Hypothalamus (tissue), 51 donors: ENCODE measurements around the gene HOXA1.
"Not testable (repeated sequence)": the region's sequence is repeated elsewhere in the genome, so short reads cannot be mapped to it uniquely, and the experiment has no call there.

Experiments used
- DNase-seq, 51 donors: peaks; one replicate each; lab custom pipeline; 2025; lab: John Stamatoyannopoulos, UW

HOXA1 gene

DNA sequence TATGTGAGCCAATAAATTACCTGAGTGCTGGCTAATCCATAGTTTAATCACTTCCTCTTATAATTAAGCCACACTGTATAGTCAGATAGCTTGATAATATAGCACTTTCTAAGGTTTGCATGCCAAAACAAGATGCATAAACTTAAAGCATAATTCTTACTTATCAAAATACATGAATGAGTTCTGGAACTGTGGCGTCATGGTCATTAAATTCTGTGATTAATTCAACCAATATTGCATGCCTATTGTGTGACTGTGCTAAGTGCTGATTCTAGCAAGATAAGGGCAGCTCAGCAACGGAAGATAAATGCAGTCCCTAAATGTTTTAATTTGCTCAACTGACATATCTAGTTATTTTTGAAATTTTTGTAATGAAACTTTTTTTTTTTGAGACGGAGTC lies 29.7 kb downstream of the HOXA1 start:
- DNase-seq = no peak

DNA sequence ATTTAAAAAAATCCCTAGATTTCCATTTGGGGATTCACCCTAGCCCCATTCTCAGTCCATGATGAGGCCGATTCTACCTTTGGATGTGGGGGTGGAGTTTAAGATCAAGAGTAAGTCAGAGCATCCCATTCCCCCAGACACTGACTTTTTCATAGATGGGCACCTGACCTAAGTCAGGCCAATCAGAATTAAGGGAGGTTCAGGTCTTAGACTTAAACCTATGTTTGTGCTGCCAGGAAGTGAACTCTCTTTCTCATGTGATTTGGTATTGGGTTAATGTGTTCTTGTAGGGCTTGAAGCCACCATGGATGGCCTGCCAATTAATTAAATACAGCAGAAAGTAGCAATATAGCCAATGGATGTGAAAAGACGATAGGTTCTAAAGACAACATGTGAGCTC lies 30.1 kb downstream of the HOXA1 start:
- no peak for DNase-seq

DNA sequence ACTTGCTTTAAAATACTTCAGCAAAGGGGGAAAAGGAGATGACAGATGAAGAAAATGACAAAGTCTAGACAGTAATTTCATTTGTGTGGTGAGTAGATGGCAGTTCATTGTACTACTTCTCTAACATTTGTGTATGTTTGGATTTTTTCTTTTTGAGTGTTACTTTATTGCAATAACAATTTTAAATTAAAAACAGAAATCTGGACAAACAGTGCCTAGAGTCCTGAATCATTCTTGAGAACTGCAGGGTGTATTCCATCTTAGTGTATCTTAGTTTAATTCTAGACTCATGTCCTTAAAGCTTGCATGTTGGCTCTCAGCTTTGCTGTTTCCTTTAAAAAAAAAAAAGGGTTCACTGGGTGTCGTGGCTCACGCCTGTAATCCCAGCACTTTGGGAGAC lies 31.1 kb downstream of the HOXA1 start:
- DNase-seq = no peak

- no peak for DNase-seq
Observed at GRCh38 chr7:27064159-27064558, 31.6 kb downstream of the HOXA1 start.

DNA sequence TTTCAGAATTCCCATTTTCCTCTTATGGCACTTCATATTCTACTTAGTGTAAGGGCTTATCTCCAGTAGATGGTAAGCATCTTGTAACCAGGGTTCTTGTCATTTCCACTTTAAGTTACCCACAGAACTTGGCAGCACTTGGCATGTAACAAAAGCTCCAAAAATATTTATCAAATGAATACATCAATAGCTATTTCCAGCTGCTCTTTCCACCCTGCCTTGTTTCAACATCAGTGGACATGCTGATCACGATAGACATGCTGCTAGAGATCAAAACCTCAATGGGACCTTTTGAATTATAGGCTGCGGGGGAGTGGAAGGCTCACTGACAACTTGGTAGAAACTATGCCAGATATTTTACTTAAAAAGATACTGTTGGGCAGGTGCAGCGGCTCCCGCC lies 32.9 kb downstream of the HOXA1 start:
- no peak for DNase-seq

- no peak for DNase-seq
Observed at GRCh38 chr7:27053153-27053552, 42.6 kb downstream of the HOXA1 start.

DNA sequence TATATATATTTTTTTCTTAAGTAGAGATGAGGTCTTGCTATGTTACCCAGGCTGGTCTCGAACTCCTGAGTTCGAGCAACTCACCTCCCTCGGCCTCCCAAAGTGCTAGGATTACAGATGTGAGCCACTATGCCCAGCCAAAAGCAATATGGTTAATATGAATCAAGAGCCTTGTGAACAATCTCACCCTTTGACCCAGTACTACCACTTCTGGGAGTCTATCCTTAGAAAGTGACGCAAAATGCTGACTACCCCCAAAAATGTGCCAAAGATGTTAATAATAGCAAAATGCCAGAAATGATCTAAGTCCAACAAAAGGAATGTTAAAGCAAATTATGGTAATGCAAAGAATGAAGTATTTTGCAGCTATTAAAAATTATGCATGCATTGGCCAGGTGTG lies 44.3 kb downstream of the HOXA1 start:
- DNase-seq = no peak

DNA sequence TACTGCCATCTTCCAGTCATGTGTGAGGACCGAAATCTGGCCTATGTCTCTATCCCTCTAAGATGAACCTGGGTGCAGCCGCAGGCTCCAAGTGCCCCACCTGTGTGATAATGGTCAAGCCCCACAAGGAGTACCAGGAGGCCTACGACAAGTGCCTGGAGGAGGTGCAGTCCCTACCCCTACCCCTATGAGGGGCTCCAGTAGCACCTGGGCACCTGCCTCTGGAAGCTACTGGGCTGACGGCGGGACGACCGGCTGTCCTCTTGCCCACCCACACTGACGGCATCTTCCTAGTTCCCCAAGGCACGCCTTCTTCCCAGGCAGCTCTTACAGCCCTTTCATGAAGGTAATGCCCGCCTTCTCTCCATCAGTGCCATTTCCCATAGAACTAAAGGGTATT lies 47.4 kb downstream of the HOXA1 start:
- no peak for DNase-seq

- DNase-seq = no peak
Observed at GRCh38 chr7:27046854-27047549, 48.8 kb downstream of the HOXA1 start.

- not testable (repeated sequence) for DNase-seq
Observed at GRCh38 chr7:27045972-27046371, 49.8 kb downstream of the HOXA1 start.

DNA sequence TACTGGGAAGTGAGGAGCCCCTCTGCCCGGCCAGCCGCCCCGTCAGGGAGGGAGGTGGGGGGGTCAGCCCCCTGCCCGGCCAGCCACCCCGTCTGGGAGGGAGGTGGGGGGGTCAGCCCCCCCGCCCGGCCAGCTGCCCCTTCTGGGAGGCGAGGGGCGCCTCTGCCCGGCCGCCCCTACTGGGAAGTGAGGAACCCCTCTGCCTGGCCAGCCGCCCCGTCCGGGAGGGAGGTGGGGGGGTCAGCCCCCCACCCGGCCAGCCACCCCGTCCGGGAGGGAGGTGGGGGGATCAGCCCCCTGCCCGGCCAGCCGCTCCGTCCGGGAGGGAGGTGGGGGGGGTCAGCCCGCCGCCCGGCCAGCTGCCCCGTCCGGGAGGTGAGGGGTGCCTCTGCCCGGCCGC lies 50.7 kb downstream of the HOXA1 start:
- DNase-seq = not testable (repeated sequence)
